Prostate gland (tissue), 2 donors: ENCODE measurements around the gene ECE2.

ENCODE experiments used
- CTCF ChIP-seq, 4 experiments: fragments of 200-600 bp in 2 of 4; fragments of 450-650 bp in 2 of 4; sonication (generic) in 2 of 4; IDR thresholded peaks; 1 replicate in 3 of 4; 2 replicates in 1 of 4; pipeline ENCODE4 v1.5.1; 2016 to 2019; ENCODE audit warnings: antibody characterized with exemption in 4 of 4, mild to moderate bottlenecking in 2 of 4, moderate library complexity in 2 of 4
- POLR2A ChIP-seq: fragments of 450-650 bp; IDR thresholded peaks from one replicate; pipeline ENCODE4 v1.6.1; 2016; ENCODE audit warnings: antibody characterized with exemption, mild to moderate bottlenecking

GRCh38 chr3:184299488-184300377 lies 23.9 kb downstream of the ECE2 start:
- TF ChIP-seq CTCF (IDR thresholded peaks at IDR 0.05): no peak
- no peak for TF ChIP-seq POLR2A
